H9 (cell line): Measurements from ENCODE around the gene HEATR5A. TPM values are rescaled to one million over a fixed set of nuclear protein-coding genes. Genes with fewer than 3 reads are reported as not detected.

ENCODE experiments used
- DNase-seq: peaks from one replicate; pipeline ENCODE4 v3.0.0-alpha.2; 2017
- H2AFZ ChIP-seq: one replicate; pipeline ENCODE4 v1.6.1; 2013; ENCODE audit warnings: mild to moderate bottlenecking, low read length, control low read depth, moderate library complexity
- H2AK5ac ChIP-seq: 2 replicates; pipeline ENCODE4 v1.6.1; 2013; ENCODE audit warnings: low read length, control low read depth, mixed read lengths; ENCODE audit not compliant: insufficient read length
- H2BK120ac ChIP-seq: one replicate; pipeline ENCODE4 v1.6.1; 2013; ENCODE audit warnings: low read depth, mild to moderate bottlenecking, low read length, control low read depth, inconsistent platforms; ENCODE audit not compliant: poor library complexity, severe bottlenecking
- H2BK12ac ChIP-seq: 2 replicates; pipeline ENCODE4 v1.6.1; 2013; ENCODE audit warnings: low read length, control low read depth, mixed read lengths, low read depth; ENCODE audit not compliant: insufficient read length
- H2BK15ac ChIP-seq: 2 replicates; pipeline ENCODE4 v1.6.1; 2013; ENCODE audit warnings: low read depth, low read length, control low read depth
- H2BK20ac ChIP-seq: one replicate; pipeline ENCODE4 v1.6.1; 2013; ENCODE audit warnings: low read depth, mild to moderate bottlenecking, low read length, control low read depth, inconsistent platforms; ENCODE audit not compliant: poor library complexity, severe bottlenecking
- H2BK5ac ChIP-seq: 2 replicates; pipeline ENCODE4 v1.6.1; 2013; ENCODE audit warnings: low read length, control low read depth, mixed read lengths; ENCODE audit not compliant: insufficient read length
- H3K14ac ChIP-seq: 2 replicates; pipeline ENCODE4 v1.6.1; 2013; ENCODE audit warnings: low read length, control low read depth; ENCODE audit not compliant: insufficient read depth
- H3K18ac ChIP-seq: 2 replicates; pipeline ENCODE4 v1.6.1; 2013; ENCODE audit warnings: low read depth, mild to moderate bottlenecking, mixed read lengths, low read length, control low read depth; ENCODE audit not compliant: insufficient read length
- H3K23ac ChIP-seq: 2 replicates; pipeline ENCODE4 v1.6.1; 2013; ENCODE audit warnings: low read length, control low read depth, mixed read lengths, low read depth; ENCODE audit not compliant: insufficient read length
- H3K23me2 ChIP-seq: 2 replicates; pipeline ENCODE4 v1.6.1; 2013; ENCODE audit warnings: low read depth, mild to moderate bottlenecking, mixed read lengths, low read length, control low read depth; ENCODE audit not compliant: insufficient read length, poor library complexity, severe bottlenecking
- H3K27ac ChIP-seq: 2 replicates; pipeline ENCODE4 v1.5.1; 2013; ENCODE audit warnings: low read length, control low read depth, mixed read lengths, low read depth; ENCODE audit not compliant: insufficient read length
- H3K27me3 ChIP-seq: 2 replicates; pipeline ENCODE4 v1.6.1; 2013; ENCODE audit warnings: low read length, control low read depth, inconsistent platforms; ENCODE audit not compliant: insufficient read depth
- H3K4ac ChIP-seq: 2 replicates; pipeline ENCODE4 v1.6.1; 2013; ENCODE audit warnings: low read depth, mild to moderate bottlenecking, control low read depth, inconsistent platforms, low read length, moderate library complexity
- H3K4me1 ChIP-seq: 2 replicates; pipeline ENCODE4 v1.6.1; 2013; ENCODE audit warnings: low read length, control low read depth, inconsistent platforms; ENCODE audit not compliant: insufficient read depth
- H3K4me2 ChIP-seq: 2 replicates; pipeline ENCODE4 v1.6.1; 2013; ENCODE audit warnings: low read length, control low read depth, mixed read lengths; ENCODE audit not compliant: insufficient read length, insufficient read depth
- H3K56ac ChIP-seq: 2 replicates; pipeline ENCODE4 v1.6.1; 2013; ENCODE audit warnings: low read depth, mild to moderate bottlenecking, mixed read lengths, low read length, control low read depth; ENCODE audit not compliant: insufficient read length
- H3K79me1 ChIP-seq: 2 replicates; pipeline ENCODE4 v1.6.1; 2013; ENCODE audit warnings: low read depth, mild to moderate bottlenecking, moderate library complexity, low read length, control low read depth, inconsistent platforms; ENCODE audit not compliant: insufficient read depth, poor library complexity, severe bottlenecking
- H3K79me2 ChIP-seq: 2 replicates; pipeline ENCODE4 v1.6.1; 2013; ENCODE audit warnings: low read length, control low read depth, inconsistent platforms; ENCODE audit not compliant: insufficient read depth
- H3K9ac ChIP-seq: 2 replicates; pipeline ENCODE4 v1.6.1; 2013; ENCODE audit warnings: low read length, control low read depth, mixed read lengths; ENCODE audit not compliant: insufficient read length; ENCODE audit errors: extremely low read depth
- H3K9me3 ChIP-seq: one replicate; pipeline ENCODE4 v1.6.1; 2013; ENCODE audit warnings: low read depth, low read length, inconsistent platforms; ENCODE audit not compliant: control insufficient read depth
- H3T11ph ChIP-seq: one replicate; pipeline ENCODE4 v1.6.1; 2013; ENCODE audit warnings: mild to moderate bottlenecking, low read length, control low read depth, inconsistent platforms
- H4K20me1 ChIP-seq: one replicate; pipeline ENCODE4 v1.6.1; 2013; ENCODE audit not compliant: control insufficient read depth, insufficient read length, insufficient read depth
- H4K5ac ChIP-seq: 2 replicates; pipeline ENCODE4 v1.6.1; 2013; ENCODE audit warnings: low read depth, mild to moderate bottlenecking, mixed read lengths, low read length, control low read depth; ENCODE audit not compliant: insufficient read length
- H4K8ac ChIP-seq: replicated peaks from 2 replicates; pipeline ENCODE4 v1.6.1; 2013; ENCODE audit warnings: low read length, control low read depth, mixed read lengths, low read depth; ENCODE audit not compliant: insufficient read length
- H4K91ac ChIP-seq: 2 replicates; pipeline ENCODE4 v1.6.1; 2013; ENCODE audit warnings: low read depth, mild to moderate bottlenecking, moderate library complexity, mixed read lengths, low read length, control low read depth; ENCODE audit not compliant: insufficient read length
- H3K27ac Mint-ChIP-seq, 3 experiments: 2 replicates in 2 of 3; 3 replicates in 1 of 3; pipeline ENCODE4 v1.8.0; 2020 to 2021; ENCODE audit warnings: mixed read lengths in 3 of 3, mild to moderate bottlenecking in 1 of 3, moderate library complexity in 1 of 3
- H3K27me3 Mint-ChIP-seq: 2 replicates; pipeline ENCODE4 v1.8.0; 2021; ENCODE audit warnings: low read depth, mild to moderate bottlenecking, moderate library complexity, mixed read lengths
- H3K36me3 Mint-ChIP-seq, 3 experiments: 2 replicates in 2 of 3; 3 replicates in 1 of 3; pipeline ENCODE4 v1.8.0; 2020 to 2021; ENCODE audit warnings: low read depth in 3 of 3, mixed read lengths in 3 of 3; ENCODE audit not compliant: insufficient read depth in 1 of 3
- H3K4me1 Mint-ChIP-seq, 2 experiments: 2 replicates each; pipeline ENCODE4 v1.8.0; 2020; ENCODE audit warnings: mixed read lengths in 2 of 2
- H3K4me3 Mint-ChIP-seq, 2 experiments: 2 replicates in 1 of 2; 3 replicates in 1 of 2; pipeline ENCODE4 v1.8.0; 2020 to 2021; ENCODE audit warnings: mild to moderate bottlenecking in 2 of 2, mixed read lengths in 2 of 2, moderate library complexity in 1 of 2
- H3K9me3 Mint-ChIP-seq, 2 experiments: 2 replicates in 1 of 2; 3 replicates in 1 of 2; pipeline ENCODE4 v1.8.0; 2020; ENCODE audit warnings: mild to moderate bottlenecking in 2 of 2, mixed read lengths in 2 of 2, moderate library complexity in 1 of 2
- CTCF ChIP-seq: fragments of 200-600 bp; sonication (generic); conservative IDR thresholded peaks from 3 replicates; pipeline ENCODE4 v1.8.0; 2021; ENCODE audit warnings: antibody characterized with exemption, mild to moderate bottlenecking
- WGBS: extraction: QIAGEN DNeasy Blood & Tissue Kit; methylation state at CpG from one replicate; pipeline ENCODE4 v1.1.7; 2013; ENCODE audit warnings: missing lambda C conversion rate, low lambda C conversion rate, mixed read lengths; ENCODE audit not compliant: insufficient read length; ENCODE audit errors: extremely low coverage; 5-methylcytosine and 5-hydroxymethylcytosine counted together
- total RNA-seq: library from RNA; stranded (reverse); gene quantifications from 2 replicates; pipeline ENCODE4 v1.2.1, GENCODE V29; 2021

HEATR5A gene
- total RNA-seq, 1 experiment from 2014 or later = 21.2 TPM

DNA sequence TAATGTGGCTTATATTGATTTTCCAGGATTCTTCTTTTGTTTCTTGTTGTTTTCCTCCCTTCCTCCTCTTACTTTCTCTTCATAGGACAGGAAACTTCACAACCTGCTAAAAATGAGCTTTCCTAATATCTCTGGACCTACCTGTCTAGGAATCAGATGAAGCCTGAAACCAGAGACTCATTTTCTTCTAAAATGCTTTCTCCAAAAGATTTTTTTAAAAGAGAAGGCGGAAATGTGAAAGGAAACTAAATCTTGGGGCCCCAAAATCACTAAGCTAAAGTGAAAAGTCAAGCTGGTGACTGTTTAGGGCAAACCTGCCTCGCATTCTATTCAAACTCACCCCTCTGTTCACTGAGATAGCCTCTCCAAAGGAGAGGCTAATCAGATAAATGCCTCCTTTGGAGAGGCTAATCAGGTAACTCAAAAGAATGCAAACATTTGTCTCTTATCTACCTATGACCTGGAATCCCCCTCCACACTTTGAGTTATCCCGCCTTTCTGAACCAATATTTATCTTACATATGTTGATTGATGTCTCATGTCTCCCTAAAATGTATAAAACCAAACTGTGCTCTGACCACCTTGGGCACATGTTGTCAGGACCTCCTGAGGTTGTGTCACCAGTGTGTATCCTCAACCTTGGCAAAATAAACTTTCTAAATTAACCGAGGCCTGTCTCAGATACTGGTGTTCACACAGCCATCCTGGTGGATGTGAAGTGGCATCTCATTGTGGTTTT is 140.0 kb downstream of the HEATR5A start:
- Mint-ChIP-seq H3K27me3 (no peaks in the 10 kb centered on the region), H3K4me1 (no peaks in the 10 kb centered on the region), H3K9me3 (peaks cover 45 to 55% of the 10 kb centered on the region in 2 experiments), H3K27ac (no peak overlapping the region), H3K4me3 (no peak overlapping the region), H3K36me3 (peaks cover 20 to 41% (median 33%) of the 10 kb centered on the region in 3 experiments)
- H3K4me1 ChIP-seq = no peaks in the 10 kb centered on the region
- no peaks in the 10 kb centered on the region for H4K20me1 ChIP-seq
- no peak overlapping the region for H2AK5ac ChIP-seq
- H4K5ac ChIP-seq = no peak overlapping the region
- H3K4me2 ChIP-seq = no peak overlapping the region
- no peak overlapping the region for H3T11ph ChIP-seq
- no peak overlapping the region for H3K14ac ChIP-seq
- TF ChIP-seq CTCF = no peak
- no peaks in the 10 kb centered on the region for H3K79me2 ChIP-seq
- no peak overlapping the region for H3K56ac ChIP-seq
- no peak overlapping the region for H3K23ac ChIP-seq
- no peak overlapping the region for H3K18ac ChIP-seq
- no peak overlapping the region for H2AFZ ChIP-seq
- no peak overlapping the region for H3K27ac ChIP-seq
- H3K9ac ChIP-seq = no peak overlapping the region
- WGBS = no CpG with 5 or more reads among the region's 4 CpGs
- no peak overlapping the region for H2BK120ac ChIP-seq
- H3K27me3 ChIP-seq = no peaks in the 10 kb centered on the region
- no peak for DNase-seq
- H4K91ac ChIP-seq = no peak overlapping the region
- no peak overlapping the region for H2BK20ac ChIP-seq
- H4K8ac ChIP-seq = no peak overlapping the region
- H2BK15ac ChIP-seq = no peak overlapping the region
- H3K9me3 ChIP-seq = peaks cover 18% of the 10 kb centered on the region
- H2BK12ac ChIP-seq = no peak overlapping the region
- no peak overlapping the region for H3K4ac ChIP-seq
- no peak overlapping the region for H2BK5ac ChIP-seq
- no peaks in the 10 kb centered on the region for H3K79me1 ChIP-seq
- H3K23me2 ChIP-seq = no peaks in the 10 kb centered on the region
